OCI-LY3 (cell line): ENCODE data around the gene TMC7.

Source experiments
- CTCF ChIP-seq: fragments of 200-600, 300-600 bp; sonication (generic); IDR thresholded peaks from 2 replicates; pipeline ENCODE4 v1.5.1; 2014; ENCODE audit warnings: antibody characterized with exemption, low read length, low read depth
- EZH2phosphoT487 ChIP-seq: fragments of 200-600 bp; shearing (Covaris generic); IDR thresholded peaks from 2 replicates; pipeline ENCODE4 v1.6.1; 2018; ENCODE audit warnings: antibody characterized with exemption, mixed run types, low read depth

GRCh38 chr16:19093631-19094541 is 110.2 kb downstream of the TMC7 start:
- no peak for TF ChIP-seq CTCF
- TF ChIP-seq EZH2phosphoT487: no peak
